Right renal cortex interstitium (tissue), 3 donors: ENCODE data around the gene VWA8. TPM values are rescaled to one million over a fixed set of nuclear protein-coding genes. Genes with fewer than 3 reads are reported as not detected.
A peak's percentile ranks its signal among the peaks of the same experiment; 100 is the strongest.
"Not testable (repeated sequence)": the region's sequence is repeated elsewhere in the genome, so short reads cannot be mapped to it uniquely, and the experiment has no call there.

Source experiments
- DNase-seq, 3 donors: peaks; one replicate each; pipeline ENCODE4 v3.0.0-alpha.2; 2013; ENCODE audit warnings: low read depth in 3 of 3, low spot score in 2 of 3
- polyA plus RNA-seq, 3 donors: library from polyadenylated mRNA; unstranded; fragments of 120-200 nt; gene quantifications; one replicate each; pipeline ENCODE4 v1.2.1, GENCODE V29; 2013; ENCODE audit not compliant: insufficient read length in 3 of 3

Gene VWA8
- polyA plus RNA-seq, 3 donors: 20.5 to 23.8 (median 21.5) TPM

DNA sequence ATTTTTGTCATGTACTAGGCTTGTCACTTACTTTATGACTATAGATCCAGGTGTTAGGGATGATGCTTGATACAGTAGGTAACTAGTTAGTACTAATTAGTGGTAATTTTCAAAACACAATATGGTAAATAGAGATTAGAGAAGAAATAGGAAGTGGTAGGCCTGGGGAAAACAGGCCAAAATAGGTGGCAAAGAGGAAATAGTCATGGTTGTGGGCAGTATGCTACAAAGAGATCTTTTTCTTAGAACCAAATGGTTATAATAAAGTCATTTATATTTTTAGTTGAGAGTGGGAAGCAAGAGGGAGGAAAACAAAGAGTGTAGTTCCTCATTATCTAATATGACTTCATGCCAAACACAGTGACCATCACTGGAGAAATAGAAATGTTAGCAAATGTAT, 9.1 kb upstream of the VWA8 start:
- no peak for DNase-seq

DNA sequence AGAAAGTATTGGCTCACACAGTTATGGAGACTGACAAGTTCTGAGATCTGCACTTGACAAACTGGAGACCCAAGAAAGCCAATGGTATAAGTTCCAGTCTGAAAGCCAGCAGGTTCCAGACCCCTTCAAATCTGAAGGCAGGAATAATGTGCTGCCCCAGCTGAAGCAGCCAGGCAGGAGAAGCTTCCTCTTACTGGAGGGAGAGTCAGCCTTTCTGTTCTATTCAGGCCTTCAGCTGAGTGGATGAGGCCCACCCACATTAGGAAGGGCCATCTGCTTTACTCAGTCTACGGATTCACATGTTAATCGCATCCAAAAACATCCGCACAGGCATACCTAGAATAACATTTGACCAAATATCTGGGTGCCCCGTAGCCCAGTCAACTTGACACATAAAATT, 8.2 kb upstream of the VWA8 start:
- DNase-seq: no peak

- no peak for DNase-seq
Observed at GRCh38 chr13:41966671-41967070, 5.8 kb upstream of the VWA8 start.

- no peak for DNase-seq
Observed at GRCh38 chr13:41962994-41963393, 2.1 kb upstream of the VWA8 start.

- DNase-seq: peak in 2 of 3 donors; percentile 12 to 34
Observed at GRCh38 chr13:41961466-41961760, 504 bp upstream of the VWA8 start.

GRCh38 chr13:41960211-41960636, 685 bp downstream of the VWA8 start:
- peak; percentile 10 to 16 (median 16) for DNase-seq

DNA sequence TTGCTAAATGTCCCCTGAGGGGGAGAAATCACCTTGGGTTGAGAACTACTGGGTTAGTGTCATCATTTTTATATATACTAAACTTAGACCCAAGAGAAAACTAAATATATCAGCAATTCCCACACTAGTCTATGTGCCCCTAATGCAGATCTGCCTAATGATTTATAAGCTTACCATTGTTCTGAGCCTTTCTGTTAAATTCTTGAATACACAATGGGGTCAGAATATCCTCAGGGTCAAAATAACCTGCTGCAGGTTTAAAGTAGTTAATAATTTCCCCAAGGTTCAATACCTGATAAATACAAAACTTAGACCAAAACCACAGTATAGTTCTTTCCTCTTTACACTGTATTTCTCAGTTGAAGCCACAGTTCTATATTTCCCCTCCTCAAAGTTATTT, 4.6 kb downstream of the VWA8 start:
- DNase-seq: no peak

GRCh38 chr13:41955605-41956004, 5.3 kb downstream of the VWA8 start:
- DNase-seq: no peak

DNA sequence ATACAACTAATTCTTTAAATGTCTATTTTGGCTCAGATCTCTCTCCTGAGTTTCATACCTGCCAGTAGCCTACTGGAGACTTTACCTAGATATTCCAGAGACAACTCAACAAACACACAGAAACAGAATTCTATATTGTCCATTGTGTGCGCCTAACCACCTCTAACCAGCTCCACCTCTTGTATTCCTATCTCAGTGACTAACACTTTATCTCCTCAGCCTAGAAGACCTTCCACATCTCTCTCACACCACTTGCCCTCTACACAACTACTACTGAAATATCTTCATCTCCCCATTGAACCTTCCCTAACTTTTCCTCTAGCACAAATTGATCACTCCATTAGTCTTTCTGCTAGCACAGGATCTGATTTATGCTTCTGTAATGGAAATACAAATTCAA, 6.7 kb downstream of the VWA8 start:
- no peak for DNase-seq

DNA sequence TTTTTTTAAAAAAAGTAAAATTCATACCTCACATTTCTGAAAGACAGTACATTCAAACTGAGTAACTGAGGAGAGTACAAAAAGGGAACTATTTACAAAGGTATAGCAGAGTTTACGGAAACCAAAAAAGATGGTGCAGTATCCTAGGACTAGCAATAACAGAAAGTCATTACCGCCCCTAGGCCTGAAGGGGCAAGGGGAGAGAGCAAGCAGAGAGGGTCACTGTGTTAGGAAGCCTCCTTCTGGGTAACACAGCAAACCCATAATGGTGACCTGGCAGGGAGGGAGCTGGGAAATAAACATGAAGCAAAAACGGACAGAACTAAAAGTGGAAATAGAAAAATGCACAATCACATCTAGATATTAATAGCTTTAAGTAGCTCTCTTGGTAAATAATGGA, 8.2 kb downstream of the VWA8 start:
- DNase-seq: no peak

GRCh38 chr13:41949104-41949503, 11.8 kb downstream of the VWA8 start:
- DNase-seq: not testable (repeated sequence)

DNA sequence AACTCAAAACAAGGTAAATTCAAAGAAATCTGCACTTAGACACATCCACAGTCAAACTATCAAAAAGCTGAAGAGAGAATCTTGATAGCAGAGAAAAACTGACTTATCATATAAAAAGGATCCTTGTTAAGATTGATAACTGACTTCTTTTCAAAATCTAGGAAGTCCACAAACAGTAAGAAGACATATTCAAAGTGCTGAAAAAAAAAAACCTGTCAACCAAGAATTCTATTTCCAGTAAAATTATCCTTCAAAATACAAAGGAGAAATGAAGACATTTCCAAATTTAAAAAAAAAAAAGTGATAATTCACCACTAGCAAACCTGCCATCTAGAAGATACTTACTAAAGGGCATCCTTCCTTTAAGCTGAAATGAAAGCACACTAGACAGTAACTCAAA, 15.0 kb downstream of the VWA8 start:
- DNase-seq: no peak

GRCh38 chr13:41944635-41945397, 16.1 kb downstream of the VWA8 start:
- DNase-seq: no peak

DNA sequence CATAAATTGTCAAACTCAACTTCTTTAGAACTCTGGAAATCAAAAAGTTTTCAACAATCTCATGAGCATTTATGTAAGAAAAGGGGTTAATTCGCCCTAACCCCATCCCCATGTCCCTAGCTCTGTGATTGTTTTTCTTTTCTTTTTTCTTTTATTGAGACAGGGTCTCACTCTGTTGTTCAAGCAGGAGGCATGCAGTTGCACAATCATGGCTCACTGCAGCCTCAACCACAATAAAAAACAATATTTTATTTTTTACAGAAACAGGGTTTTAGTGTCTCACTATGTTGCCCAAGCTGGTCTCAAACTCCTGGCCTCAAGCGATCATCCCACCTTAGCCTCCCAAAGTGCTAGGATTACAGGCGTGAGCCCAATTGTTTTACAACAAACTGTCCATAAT, 16.7 kb downstream of the VWA8 start:
- no peak for DNase-seq

GRCh38 chr13:41942462-41943094, 18.3 kb downstream of the VWA8 start:
- no peak for DNase-seq

- DNase-seq: no peak
Observed at GRCh38 chr13:41941174-41941573, 19.7 kb downstream of the VWA8 start.

- DNase-seq: no peak
Observed at GRCh38 chr13:41939398-41939797, 21.5 kb downstream of the VWA8 start.

- DNase-seq: no peak
Observed at GRCh38 chr13:41938918-41939317, 22.0 kb downstream of the VWA8 start.

DNA sequence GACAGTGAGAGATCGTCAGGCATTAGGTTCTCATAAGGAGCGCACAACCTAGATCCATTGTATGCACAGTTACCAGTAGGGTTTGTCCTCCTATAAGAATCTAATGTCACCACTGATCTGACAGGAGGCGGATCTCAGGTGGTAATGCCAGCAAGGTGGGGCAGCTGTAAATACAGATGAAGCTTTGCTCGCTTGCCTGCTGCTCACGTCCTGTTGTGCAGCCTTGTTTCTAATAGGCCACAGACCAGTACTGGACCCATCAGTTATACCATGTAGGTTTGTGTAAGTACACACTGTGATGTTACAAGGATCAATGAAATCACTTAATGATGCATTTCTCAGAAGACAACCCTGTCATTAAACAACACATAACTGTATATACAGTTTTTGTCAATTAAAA, 23.5 kb downstream of the VWA8 start:
- no peak for DNase-seq

DNA sequence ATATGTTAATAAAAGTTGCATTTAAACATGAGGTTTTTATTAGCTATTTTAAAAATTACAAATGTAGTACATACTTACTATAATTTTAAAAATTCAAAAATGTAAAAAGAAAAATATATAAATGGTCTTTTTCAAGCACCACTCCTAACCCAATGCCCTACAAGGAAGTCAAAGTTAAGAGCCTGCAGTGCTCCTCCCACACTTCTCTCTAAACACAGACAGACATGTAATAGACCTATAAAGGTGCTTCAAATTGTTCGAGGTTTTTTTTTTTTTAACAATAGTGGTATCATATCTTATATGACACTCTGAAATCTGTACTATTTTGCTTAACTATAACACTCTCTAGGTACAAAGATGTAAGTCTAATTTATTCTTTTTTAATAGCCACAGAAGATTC, 25.4 kb downstream of the VWA8 start:
- no peak for DNase-seq

- DNase-seq: no peak
Observed at GRCh38 chr13:41934994-41935393, 25.9 kb downstream of the VWA8 start.

DNA sequence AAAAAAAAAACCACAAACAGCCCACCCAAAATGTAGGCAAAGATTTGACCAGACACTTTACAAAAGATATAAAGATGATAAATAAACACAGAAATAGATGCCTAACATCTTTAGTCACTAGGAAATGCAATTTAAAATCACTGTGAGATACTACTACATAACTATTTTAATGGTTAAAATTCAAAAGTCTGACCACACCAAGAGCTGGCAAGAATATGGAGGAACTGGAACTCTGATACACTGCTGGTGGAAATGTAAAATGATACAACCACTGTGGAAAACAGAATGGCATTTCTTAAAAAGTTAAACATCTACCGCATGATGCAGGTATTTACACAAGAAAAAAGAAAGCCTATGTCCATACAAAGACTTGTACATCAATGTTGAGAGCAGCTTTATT, 26.8 kb downstream of the VWA8 start:
- no peak for DNase-seq

DNA sequence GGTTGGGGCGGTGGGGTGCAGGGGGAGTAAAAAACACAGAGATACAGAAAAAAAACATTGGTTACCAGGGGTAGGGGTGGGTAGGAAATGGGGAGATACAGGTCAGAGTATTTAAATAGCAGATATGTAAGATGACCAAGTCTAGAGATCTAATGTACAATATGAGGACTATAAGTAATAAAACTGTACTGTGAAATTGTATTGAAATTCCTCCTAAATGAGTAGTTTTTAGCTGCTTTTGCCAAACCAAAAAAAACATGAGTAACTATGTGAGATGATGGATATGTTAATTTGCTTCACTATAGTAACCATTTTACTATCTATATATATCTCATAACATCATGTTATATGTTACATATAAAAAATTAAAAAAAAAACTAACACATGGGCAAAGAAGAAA, 29.6 kb downstream of the VWA8 start:
- DNase-seq: no peak
